GM18861 (cell line): Measurements from ENCODE around the gene FAM117A.
"Not testable (repeated sequence)": the region's sequence is repeated elsewhere in the genome, so short reads cannot be mapped to it uniquely, and the experiment has no call there.

Experiments used
- ATAC-seq: cut with Tn5 transposase; IDR thresholded peaks from one replicate; pipeline ENCODE4 v1.9.1; 2021; ENCODE audit not compliant: unreplicated experiment

The FAM117A gene

GRCh38 chr17:49681106-49681979 is 82.6 kb downstream of the FAM117A start:
- no peak for ATAC-seq

- ATAC-seq = no peak
These were observed 83.6 kb downstream of the FAM117A start for GRCh38 chr17:49680314-49680713.

- ATAC-seq = peak; percentile 57
These were observed 85.7 kb downstream of the FAM117A start, which contains the start of gene SPOP for GRCh38 chr17:49677933-49678847. Gene SPOP (minus strand): TSS chr17:49678097. CDS start chr17:49622810, 55,287 bp downstream.

- peak; percentile 44 for ATAC-seq
These were observed 86.6 kb downstream of the FAM117A start for GRCh38 chr17:49677134-49677932.

- peak; percentile 61 for ATAC-seq
These were observed 87.6 kb downstream of the FAM117A start for GRCh38 chr17:49676276-49676868.

GRCh38 chr17:49674507-49674906 is 89.4 kb downstream of the FAM117A start:
- ATAC-seq = no peak

GRCh38 chr17:49673679-49674078 is 90.3 kb downstream of the FAM117A start:
- not testable (repeated sequence) for ATAC-seq

GRCh38 chr17:49670641-49671040 is 93.3 kb downstream of the FAM117A start:
- no peak for ATAC-seq

- ATAC-seq = no peak
These were observed 93.9 kb downstream of the FAM117A start for GRCh38 chr17:49670002-49670401.

- ATAC-seq = no peak
These were observed 96.1 kb downstream of the FAM117A start for GRCh38 chr17:49667854-49668253.

- no peak for ATAC-seq
These were observed 99.2 kb downstream of the FAM117A start for GRCh38 chr17:49664706-49665211.
